H9 (cell line): ENCODE results near the gene C6orf15. TPM values are rescaled to one million over a fixed set of nuclear protein-coding genes. Genes with fewer than 3 reads are reported as not detected.

Source experiments
- DNase-seq: peaks from one replicate; pipeline ENCODE4 v3.0.0-alpha.2; 2017
- H2AFZ ChIP-seq: one replicate; pipeline ENCODE4 v1.6.1; 2013; ENCODE audit warnings: mild to moderate bottlenecking, low read length, control low read depth, moderate library complexity
- H2AK5ac ChIP-seq: 2 replicates; pipeline ENCODE4 v1.6.1; 2013; ENCODE audit warnings: low read length, control low read depth, mixed read lengths; ENCODE audit not compliant: insufficient read length
- H2BK120ac ChIP-seq: one replicate; pipeline ENCODE4 v1.6.1; 2013; ENCODE audit warnings: low read depth, mild to moderate bottlenecking, low read length, control low read depth, inconsistent platforms; ENCODE audit not compliant: poor library complexity, severe bottlenecking
- H2BK12ac ChIP-seq: 2 replicates; pipeline ENCODE4 v1.6.1; 2013; ENCODE audit warnings: low read length, control low read depth, mixed read lengths, low read depth; ENCODE audit not compliant: insufficient read length
- H2BK15ac ChIP-seq: 2 replicates; pipeline ENCODE4 v1.6.1; 2013; ENCODE audit warnings: low read depth, low read length, control low read depth
- H2BK20ac ChIP-seq: one replicate; pipeline ENCODE4 v1.6.1; 2013; ENCODE audit warnings: low read depth, mild to moderate bottlenecking, low read length, control low read depth, inconsistent platforms; ENCODE audit not compliant: poor library complexity, severe bottlenecking
- H2BK5ac ChIP-seq: 2 replicates; pipeline ENCODE4 v1.6.1; 2013; ENCODE audit warnings: low read length, control low read depth, mixed read lengths; ENCODE audit not compliant: insufficient read length
- H3K14ac ChIP-seq: 2 replicates; pipeline ENCODE4 v1.6.1; 2013; ENCODE audit warnings: low read length, control low read depth; ENCODE audit not compliant: insufficient read depth
- H3K18ac ChIP-seq: 2 replicates; pipeline ENCODE4 v1.6.1; 2013; ENCODE audit warnings: low read depth, mild to moderate bottlenecking, mixed read lengths, low read length, control low read depth; ENCODE audit not compliant: insufficient read length
- H3K23ac ChIP-seq: 2 replicates; pipeline ENCODE4 v1.6.1; 2013; ENCODE audit warnings: low read length, control low read depth, mixed read lengths, low read depth; ENCODE audit not compliant: insufficient read length
- H3K23me2 ChIP-seq: 2 replicates; pipeline ENCODE4 v1.6.1; 2013; ENCODE audit warnings: low read depth, mild to moderate bottlenecking, mixed read lengths, low read length, control low read depth; ENCODE audit not compliant: insufficient read length, poor library complexity, severe bottlenecking
- H3K27ac ChIP-seq: 2 replicates; pipeline ENCODE4 v1.5.1; 2013; ENCODE audit warnings: low read length, control low read depth, mixed read lengths, low read depth; ENCODE audit not compliant: insufficient read length
- H3K27me3 ChIP-seq: 2 replicates; pipeline ENCODE4 v1.6.1; 2013; ENCODE audit warnings: low read length, control low read depth, inconsistent platforms; ENCODE audit not compliant: insufficient read depth
- H3K4ac ChIP-seq: 2 replicates; pipeline ENCODE4 v1.6.1; 2013; ENCODE audit warnings: low read depth, mild to moderate bottlenecking, control low read depth, inconsistent platforms, low read length, moderate library complexity
- H3K4me1 ChIP-seq: 2 replicates; pipeline ENCODE4 v1.6.1; 2013; ENCODE audit warnings: low read length, control low read depth, inconsistent platforms; ENCODE audit not compliant: insufficient read depth
- H3K4me2 ChIP-seq: 2 replicates; pipeline ENCODE4 v1.6.1; 2013; ENCODE audit warnings: low read length, control low read depth, mixed read lengths; ENCODE audit not compliant: insufficient read length, insufficient read depth
- H3K56ac ChIP-seq: 2 replicates; pipeline ENCODE4 v1.6.1; 2013; ENCODE audit warnings: low read depth, mild to moderate bottlenecking, mixed read lengths, low read length, control low read depth; ENCODE audit not compliant: insufficient read length
- H3K79me1 ChIP-seq: 2 replicates; pipeline ENCODE4 v1.6.1; 2013; ENCODE audit warnings: low read depth, mild to moderate bottlenecking, moderate library complexity, low read length, control low read depth, inconsistent platforms; ENCODE audit not compliant: insufficient read depth, poor library complexity, severe bottlenecking
- H3K79me2 ChIP-seq: 2 replicates; pipeline ENCODE4 v1.6.1; 2013; ENCODE audit warnings: low read length, control low read depth, inconsistent platforms; ENCODE audit not compliant: insufficient read depth
- H3K9ac ChIP-seq: 2 replicates; pipeline ENCODE4 v1.6.1; 2013; ENCODE audit warnings: low read length, control low read depth, mixed read lengths; ENCODE audit not compliant: insufficient read length; ENCODE audit errors: extremely low read depth
- H3K9me3 ChIP-seq: one replicate; pipeline ENCODE4 v1.6.1; 2013; ENCODE audit warnings: low read depth, low read length, inconsistent platforms; ENCODE audit not compliant: control insufficient read depth
- H3T11ph ChIP-seq: one replicate; pipeline ENCODE4 v1.6.1; 2013; ENCODE audit warnings: mild to moderate bottlenecking, low read length, control low read depth, inconsistent platforms
- H4K20me1 ChIP-seq: one replicate; pipeline ENCODE4 v1.6.1; 2013; ENCODE audit not compliant: control insufficient read depth, insufficient read length, insufficient read depth
- H4K5ac ChIP-seq: 2 replicates; pipeline ENCODE4 v1.6.1; 2013; ENCODE audit warnings: low read depth, mild to moderate bottlenecking, mixed read lengths, low read length, control low read depth; ENCODE audit not compliant: insufficient read length
- H4K8ac ChIP-seq: replicated peaks from 2 replicates; pipeline ENCODE4 v1.6.1; 2013; ENCODE audit warnings: low read length, control low read depth, mixed read lengths, low read depth; ENCODE audit not compliant: insufficient read length
- H4K91ac ChIP-seq: 2 replicates; pipeline ENCODE4 v1.6.1; 2013; ENCODE audit warnings: low read depth, mild to moderate bottlenecking, moderate library complexity, mixed read lengths, low read length, control low read depth; ENCODE audit not compliant: insufficient read length
- H3K27ac Mint-ChIP-seq, 3 experiments: 2 replicates in 2 of 3; 3 replicates in 1 of 3; pipeline ENCODE4 v1.8.0; 2020 to 2021; ENCODE audit warnings: mixed read lengths in 3 of 3, mild to moderate bottlenecking in 1 of 3, moderate library complexity in 1 of 3
- H3K27me3 Mint-ChIP-seq: 2 replicates; pipeline ENCODE4 v1.8.0; 2021; ENCODE audit warnings: low read depth, mild to moderate bottlenecking, moderate library complexity, mixed read lengths
- H3K36me3 Mint-ChIP-seq, 3 experiments: 2 replicates in 2 of 3; 3 replicates in 1 of 3; pipeline ENCODE4 v1.8.0; 2020 to 2021; ENCODE audit warnings: low read depth in 3 of 3, mixed read lengths in 3 of 3; ENCODE audit not compliant: insufficient read depth in 1 of 3
- H3K4me1 Mint-ChIP-seq, 2 experiments: 2 replicates each; pipeline ENCODE4 v1.8.0; 2020; ENCODE audit warnings: mixed read lengths in 2 of 2
- H3K4me3 Mint-ChIP-seq, 2 experiments: 2 replicates in 1 of 2; 3 replicates in 1 of 2; pipeline ENCODE4 v1.8.0; 2020 to 2021; ENCODE audit warnings: mild to moderate bottlenecking in 2 of 2, mixed read lengths in 2 of 2, moderate library complexity in 1 of 2
- H3K9me3 Mint-ChIP-seq, 2 experiments: 2 replicates in 1 of 2; 3 replicates in 1 of 2; pipeline ENCODE4 v1.8.0; 2020; ENCODE audit warnings: mild to moderate bottlenecking in 2 of 2, mixed read lengths in 2 of 2, moderate library complexity in 1 of 2
- CTCF ChIP-seq: fragments of 200-600 bp; sonication (generic); conservative IDR thresholded peaks from 3 replicates; pipeline ENCODE4 v1.8.0; 2021; ENCODE audit warnings: antibody characterized with exemption, mild to moderate bottlenecking
- WGBS: extraction: QIAGEN DNeasy Blood & Tissue Kit; methylation state at CpG from one replicate; pipeline ENCODE4 v1.1.7; 2013; ENCODE audit warnings: missing lambda C conversion rate, low lambda C conversion rate, mixed read lengths; ENCODE audit not compliant: insufficient read length; ENCODE audit errors: extremely low coverage; 5-methylcytosine and 5-hydroxymethylcytosine counted together
- total RNA-seq: library from RNA; stranded (reverse); gene quantifications from 2 replicates; pipeline ENCODE4 v1.2.1, GENCODE V29; 2021

Gene C6orf15
- total RNA-seq, 1 experiment from 2014 or later, result not detected

- H3K4me3 Mint-ChIP-seq, result no peak overlapping the region
- WGBS, result no CpG with 5 or more reads among the region's 3 CpGs
- no peak overlapping the region for H2BK5ac ChIP-seq
- no peaks in the 10 kb centered on the region; the same call in 1 of the 2 replicates for H3K27me3 Mint-ChIP-seq
- H2BK120ac ChIP-seq, result no peak overlapping the region
- H4K20me1 ChIP-seq, result no peaks in the 10 kb centered on the region
- H3K4ac ChIP-seq, result no peak overlapping the region
- no peak overlapping the region for H3K9ac ChIP-seq
- no peak overlapping the region for H2BK12ac ChIP-seq
- H4K5ac ChIP-seq, result no peak overlapping the region
- H3K23me2 ChIP-seq, result no peaks in the 10 kb centered on the region
- H3K9me3 ChIP-seq, result no peaks in the 10 kb centered on the region
- H3K4me1 Mint-ChIP-seq, result peaks cover 16 to 21% of the 10 kb centered on the region in 2 experiments
- H4K8ac ChIP-seq, result no peak overlapping the region
- no peaks in the 10 kb centered on the region for H3K9me3 Mint-ChIP-seq
- no peak overlapping the region for H3K56ac ChIP-seq
- no peaks in the 10 kb centered on the region for H3K79me2 ChIP-seq
- no peak for TF ChIP-seq CTCF
- no peak overlapping the region for H3K4me2 ChIP-seq
- H3K36me3 Mint-ChIP-seq, result no peaks in the 10 kb centered on the region
- peaks cover 2% of the 10 kb centered on the region; the same call in 1 of the 2 replicates for H3K4me1 ChIP-seq
- H2BK20ac ChIP-seq, result no peak overlapping the region
- no peak overlapping the region for H2AFZ ChIP-seq
- H3K18ac ChIP-seq, result no peak overlapping the region
- H4K91ac ChIP-seq, result no peak overlapping the region
- H3K27ac ChIP-seq, result no peak overlapping the region
- H2AK5ac ChIP-seq, result no peak overlapping the region
- H3K23ac ChIP-seq, result no peak overlapping the region
- H3K27me3 ChIP-seq, result no peaks in the 10 kb centered on the region
- H3K14ac ChIP-seq, result no peak overlapping the region
- H3K79me1 ChIP-seq, result no peaks in the 10 kb centered on the region
- DNase-seq, result no peak
- H3T11ph ChIP-seq, result no peak overlapping the region
- no peak overlapping the region; a peak in 1 of 7 replicates for H3K27ac Mint-ChIP-seq
- H2BK15ac ChIP-seq, result no peak overlapping the region
These were observed 17.9 kb downstream of the C6orf15 start for GRCh38 chr6:31094389-31094881.
